Limb (tissue), 2 donors: Measurements from ENCODE around the gene SIRPA.
A peak's percentile ranks its signal among the peaks of the same experiment; 100 is the strongest.

Source experiments
- DNase-seq, 2 donors: peaks; one replicate each; pipeline ENCODE4 v3.0.0-alpha.2; 2016; ENCODE audit errors: extremely low spot score in 2 of 2

The SIRPA gene

DNA sequence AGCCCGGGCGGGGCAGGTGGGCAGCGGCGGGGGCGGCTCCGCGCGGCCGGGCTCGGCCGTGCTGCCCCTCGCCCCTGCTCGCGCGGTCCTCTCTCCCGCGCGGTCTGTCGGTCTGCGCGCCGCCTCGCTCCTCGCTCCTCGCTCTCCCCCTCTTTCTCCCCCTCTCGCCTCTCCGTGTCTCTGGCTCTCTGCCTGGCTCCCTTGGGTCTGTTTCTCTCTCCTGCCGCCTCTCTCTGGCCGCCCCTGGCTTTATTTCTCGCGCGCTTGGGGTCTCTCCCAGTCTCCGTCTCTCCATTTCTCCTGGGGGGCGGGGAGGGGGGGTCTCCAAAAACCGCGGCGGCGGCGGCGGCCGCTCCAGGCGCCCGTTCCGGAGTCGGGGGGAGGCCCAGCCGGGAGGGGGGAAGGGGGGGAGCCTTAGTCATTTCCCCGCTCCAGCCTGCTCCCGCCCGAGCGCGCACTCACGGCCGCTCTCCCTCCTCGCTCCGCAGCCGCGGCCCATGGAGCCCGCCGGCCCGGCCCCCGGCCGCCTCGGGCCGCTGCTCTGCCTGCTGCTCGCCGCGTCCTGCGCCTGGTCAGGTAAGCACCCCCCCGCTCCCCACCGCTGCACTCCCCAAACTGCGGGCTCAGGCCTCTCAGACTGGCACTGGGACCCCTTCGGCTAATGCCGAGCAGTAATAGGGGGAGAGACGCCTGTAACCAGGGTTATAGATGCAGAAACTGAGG lies at the start of gene SIRPA:
Gene SIRPA, plus strand, starts transcription at position 457 of the 723 bp plus-strand sequence. Its CDS starts 41 bp downstream, at position 498.
- peak; percentile 70 to 85 for DNase-seq

DNA sequence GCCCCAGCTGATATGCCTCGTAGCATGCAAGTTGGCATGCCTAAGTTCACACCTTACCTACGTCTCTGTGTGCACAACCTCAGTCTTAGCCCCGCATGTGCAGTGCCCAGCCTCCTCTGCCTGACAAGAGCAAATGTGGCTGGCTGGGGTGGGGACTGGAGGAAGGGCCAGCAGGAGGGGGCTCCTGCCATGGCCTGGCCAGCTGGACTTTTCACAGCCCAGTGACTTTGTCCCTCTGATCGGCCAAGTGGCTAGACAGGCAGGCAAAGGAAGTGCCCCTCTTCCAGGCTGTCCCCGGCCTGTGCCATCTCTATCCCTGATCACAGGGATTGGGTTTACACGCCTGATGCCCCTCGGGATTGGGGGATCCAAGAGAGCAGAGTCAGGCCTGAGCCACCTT lies 49.5 kb upstream of the SIRPA start:
- DNase-seq: no peak

DNA sequence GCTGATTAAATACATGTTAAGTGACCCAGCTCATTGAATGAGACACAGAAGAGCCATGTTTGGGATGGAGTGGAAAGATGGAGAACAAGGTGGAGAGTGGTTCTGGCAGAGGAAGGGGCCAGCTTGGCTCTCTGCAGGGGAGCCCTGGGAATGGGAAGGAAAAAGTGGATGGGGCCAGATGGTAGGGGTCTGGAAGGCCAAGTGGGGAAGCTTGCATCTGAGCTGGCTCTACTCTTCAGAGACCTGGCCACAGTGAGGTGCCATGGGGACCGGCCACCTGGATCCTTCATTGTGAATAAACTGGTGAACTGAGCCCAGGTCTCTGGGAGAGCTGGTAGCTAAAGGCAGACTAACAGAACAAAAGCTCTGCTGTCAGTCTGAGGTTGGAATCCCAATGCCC lies 48.9 kb upstream of the SIRPA start:
- DNase-seq: no peak

DNA sequence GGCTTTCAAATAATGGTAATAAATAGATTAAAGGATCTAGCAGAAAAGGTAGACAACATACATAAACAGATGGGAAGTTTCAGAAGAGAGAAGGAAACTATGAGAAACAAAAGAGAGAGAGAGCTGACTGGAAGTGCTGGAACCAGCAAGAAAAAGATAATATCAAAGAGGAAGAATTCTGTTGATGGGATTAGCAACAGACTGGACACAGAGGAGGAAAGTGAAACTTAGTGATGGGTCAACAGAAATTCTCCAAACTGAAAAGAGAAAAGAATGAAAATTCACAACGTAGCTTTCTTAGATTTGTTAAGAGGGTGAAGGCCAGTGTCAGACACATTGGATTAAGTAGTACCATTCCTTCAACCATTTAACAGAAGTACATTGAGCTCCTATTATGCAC lies 48.3 kb upstream of the SIRPA start:
- no peak for DNase-seq

DNA sequence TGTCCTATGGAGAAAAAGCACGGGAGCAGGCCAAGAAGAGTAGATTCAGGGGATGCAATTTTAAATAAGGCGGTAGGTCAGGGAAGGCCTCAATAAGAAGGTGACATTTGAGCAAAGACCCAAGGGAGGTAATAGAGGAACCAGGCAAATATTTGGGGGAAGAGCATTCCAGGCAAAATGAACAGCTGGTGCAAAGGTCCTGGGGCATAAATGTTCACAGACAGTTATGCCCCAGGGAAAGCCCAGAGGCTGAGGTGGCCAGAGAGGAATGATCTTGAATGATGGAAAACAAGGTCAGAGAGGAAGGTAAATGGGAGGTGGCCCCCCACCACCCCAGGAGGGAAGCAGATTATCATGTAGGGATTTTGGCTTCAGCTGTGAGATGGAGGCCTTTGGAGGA lies 47.4 kb upstream of the SIRPA start:
- no peak for DNase-seq

DNA sequence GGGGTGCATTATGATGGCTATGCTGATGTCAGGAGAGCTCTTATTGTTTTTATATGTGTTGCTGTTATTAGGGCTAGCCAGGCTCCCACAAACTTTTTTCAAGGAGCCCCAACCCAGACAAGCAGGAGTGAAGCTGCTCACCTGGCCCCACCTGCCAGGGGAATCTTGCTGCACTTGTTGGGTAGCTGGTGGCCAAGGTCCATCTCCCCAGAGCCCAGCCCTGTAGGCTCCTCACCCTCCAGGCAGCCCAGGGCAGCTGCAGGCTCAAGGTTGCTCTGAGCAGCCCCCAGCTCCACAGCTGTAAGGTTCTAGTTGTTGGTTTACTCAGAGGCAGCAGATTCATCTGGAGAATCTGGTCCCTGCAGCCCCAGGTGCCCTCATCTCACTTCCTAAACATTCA lies 46.8 kb upstream of the SIRPA start:
- DNase-seq: no peak

DNA sequence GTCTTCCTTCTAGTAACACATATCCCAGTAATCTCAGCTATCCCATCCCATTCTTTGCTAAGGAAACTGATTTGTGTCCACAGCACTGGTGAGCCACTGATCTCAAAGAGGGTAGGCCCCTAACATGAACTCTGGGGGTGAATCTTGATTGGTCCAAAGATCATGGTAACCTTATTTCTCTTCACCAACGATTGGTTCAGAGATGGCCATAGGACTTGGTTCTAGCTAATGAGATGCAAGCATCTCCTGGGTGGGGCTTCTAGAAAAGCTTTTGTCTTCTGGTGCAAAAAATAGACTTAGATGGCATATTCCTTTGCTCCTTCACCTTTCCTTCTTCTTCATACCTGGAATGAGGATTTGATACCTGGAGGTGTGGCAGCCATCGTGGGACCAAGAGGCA lies 43.8 kb upstream of the SIRPA start:
- DNase-seq: no peak

DNA sequence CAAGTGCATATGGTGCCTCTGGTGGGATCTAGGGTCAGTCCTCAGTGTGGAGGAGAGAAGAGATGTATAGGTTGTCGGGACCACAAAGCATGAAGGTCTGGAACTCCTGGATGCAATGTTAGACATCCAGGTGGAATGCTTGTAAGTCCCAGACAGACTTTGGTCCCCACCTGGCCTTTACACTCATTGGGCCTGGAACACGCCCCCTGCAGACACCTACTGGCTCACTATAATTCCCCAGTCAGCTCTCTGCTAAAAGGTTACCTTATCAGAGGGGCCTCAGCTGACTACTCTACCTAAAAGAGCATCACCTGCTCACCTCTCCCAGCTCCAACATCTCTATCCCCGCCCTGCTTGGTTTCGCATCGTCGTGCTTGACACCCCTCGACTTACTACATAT lies 41.7 kb upstream of the SIRPA start:
- DNase-seq: no peak

DNA sequence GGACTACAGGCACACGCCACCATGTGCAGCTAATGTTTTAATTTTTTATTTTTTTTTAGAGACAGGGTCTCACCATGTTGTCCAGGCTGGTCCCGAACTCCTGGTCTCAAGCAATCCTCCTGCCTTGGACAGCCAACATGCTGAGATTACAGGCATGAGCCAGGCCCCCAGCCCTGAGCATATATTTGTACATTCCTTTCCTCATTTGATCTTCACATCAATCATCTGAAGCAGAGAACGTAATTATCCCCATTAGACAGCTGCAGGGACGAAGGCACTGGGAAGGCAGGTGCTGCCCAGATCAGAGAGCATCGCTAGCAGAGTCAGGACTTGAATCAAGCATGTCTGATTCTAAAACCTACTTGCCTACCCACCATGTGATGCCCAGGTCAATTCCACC lies 41.0 kb upstream of the SIRPA start:
- no peak for DNase-seq

DNA sequence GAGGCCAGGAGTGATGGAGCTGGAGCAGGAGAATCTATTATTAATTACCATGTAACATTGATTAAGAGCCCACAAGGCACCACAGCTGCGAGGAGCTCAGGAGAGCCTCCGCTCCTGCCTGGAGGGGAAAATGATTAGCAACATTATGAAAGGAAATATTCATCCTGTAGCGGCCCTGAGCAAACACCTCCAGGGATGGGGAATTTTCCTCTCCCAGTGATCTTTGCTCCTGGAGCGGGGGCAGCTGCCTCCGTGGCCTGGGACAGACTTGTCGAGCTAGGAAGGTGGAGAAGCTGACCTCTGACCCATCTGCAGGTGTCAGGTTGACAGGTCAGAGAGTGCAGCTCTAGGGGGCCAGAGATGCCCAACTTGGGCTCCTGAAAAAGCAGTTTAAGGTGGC lies 40.1 kb upstream of the SIRPA start:
- no peak for DNase-seq

DNA sequence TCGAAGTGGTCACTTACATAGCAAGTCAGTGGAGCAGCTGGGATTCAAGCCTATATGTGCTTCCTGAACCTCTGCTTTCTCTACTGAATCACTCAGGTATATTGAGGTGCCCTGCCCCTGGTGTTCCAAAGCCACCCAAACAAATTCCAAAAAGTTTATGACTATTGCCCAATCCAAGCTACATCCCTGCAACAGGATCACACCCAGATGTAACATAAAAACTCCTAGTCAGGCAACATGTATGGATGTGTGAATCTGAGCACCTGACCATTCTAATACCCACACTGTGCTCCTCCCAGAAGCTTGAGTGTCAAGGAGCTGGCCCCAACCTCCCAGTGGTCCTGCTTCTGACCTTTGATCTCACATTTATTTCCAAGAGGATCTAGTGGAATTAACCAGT lies 39.5 kb upstream of the SIRPA start:
- DNase-seq: no peak

DNA sequence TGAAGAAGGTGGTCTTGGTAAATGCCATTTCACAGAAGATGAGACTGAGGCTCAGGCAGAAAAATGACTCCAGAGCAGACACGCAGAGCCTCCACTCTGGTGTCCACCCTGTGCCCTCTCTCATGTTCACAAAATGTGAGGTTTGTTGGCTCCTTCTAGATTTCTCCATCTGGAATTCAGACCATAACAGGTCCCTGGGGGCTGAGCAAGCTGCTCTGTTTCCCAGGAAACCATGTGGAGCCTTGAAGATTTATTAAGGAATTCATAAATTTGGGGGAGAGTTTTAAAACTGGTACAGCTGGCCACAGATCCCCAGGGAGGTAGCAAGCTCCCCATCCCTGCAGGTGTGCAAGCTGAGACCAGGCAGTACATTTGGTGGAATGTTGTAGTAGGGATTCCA lies 38.8 kb upstream of the SIRPA start:
- DNase-seq: no peak

DNA sequence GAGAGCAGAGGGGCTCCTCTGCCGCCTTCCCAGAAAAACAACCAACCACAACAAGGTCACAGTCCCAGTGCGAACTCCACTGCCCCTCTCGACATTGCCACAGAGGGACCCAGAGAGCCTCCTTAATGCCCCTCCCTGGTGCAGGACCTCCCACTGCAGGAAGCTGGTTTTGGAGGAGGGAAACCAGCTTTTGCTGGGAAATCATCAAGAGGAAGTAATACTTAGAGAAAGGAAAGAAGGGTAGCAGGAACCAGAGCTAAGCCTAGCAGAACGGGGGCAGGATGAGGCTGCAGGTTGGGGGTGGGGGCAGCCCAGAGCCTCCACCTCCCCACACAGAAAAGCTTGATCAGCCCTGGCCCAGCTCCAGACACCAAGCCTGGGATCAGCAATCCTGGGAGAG lies 37.7 kb upstream of the SIRPA start:
- no peak for DNase-seq

DNA sequence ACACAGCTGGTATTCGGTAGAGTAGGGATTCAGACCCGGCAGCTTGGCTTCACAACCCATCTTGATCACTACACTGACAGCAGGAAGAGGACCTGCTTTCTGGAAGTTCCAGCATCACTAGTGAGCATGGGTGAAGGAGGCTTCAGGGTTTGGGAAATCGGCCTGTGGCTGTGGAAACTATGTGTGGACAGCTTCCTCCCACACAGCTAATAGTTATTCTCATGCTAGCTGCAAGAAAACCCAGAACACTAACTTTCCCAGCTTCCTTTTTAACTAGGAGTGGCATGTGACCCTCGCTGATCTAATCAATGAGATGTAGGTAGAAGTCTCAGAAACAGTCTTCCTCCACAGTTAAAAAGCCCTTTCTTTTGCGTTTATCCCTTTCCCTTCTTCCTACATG lies 36.3 kb upstream of the SIRPA start:
- no peak for DNase-seq

DNA sequence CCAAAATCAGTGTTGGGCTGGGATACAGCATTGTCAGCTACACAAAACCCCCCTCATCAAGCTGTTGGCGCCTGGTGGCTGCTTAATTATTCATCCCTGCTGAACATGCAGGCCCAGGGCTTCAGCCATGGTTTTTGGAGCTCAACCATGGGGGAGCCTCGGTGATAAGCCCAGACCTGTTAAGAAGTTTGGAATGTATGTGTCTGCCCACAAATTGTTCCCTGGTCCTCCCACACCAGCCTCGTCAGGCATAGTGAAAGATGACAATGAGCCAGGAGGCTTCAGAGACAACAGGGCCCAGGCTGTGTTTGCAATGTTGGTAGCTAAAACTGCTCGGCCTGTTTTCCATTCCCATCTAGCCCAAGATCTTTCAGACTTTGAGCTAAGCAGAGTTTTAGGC lies 34.8 kb upstream of the SIRPA start:
- no peak for DNase-seq

DNA sequence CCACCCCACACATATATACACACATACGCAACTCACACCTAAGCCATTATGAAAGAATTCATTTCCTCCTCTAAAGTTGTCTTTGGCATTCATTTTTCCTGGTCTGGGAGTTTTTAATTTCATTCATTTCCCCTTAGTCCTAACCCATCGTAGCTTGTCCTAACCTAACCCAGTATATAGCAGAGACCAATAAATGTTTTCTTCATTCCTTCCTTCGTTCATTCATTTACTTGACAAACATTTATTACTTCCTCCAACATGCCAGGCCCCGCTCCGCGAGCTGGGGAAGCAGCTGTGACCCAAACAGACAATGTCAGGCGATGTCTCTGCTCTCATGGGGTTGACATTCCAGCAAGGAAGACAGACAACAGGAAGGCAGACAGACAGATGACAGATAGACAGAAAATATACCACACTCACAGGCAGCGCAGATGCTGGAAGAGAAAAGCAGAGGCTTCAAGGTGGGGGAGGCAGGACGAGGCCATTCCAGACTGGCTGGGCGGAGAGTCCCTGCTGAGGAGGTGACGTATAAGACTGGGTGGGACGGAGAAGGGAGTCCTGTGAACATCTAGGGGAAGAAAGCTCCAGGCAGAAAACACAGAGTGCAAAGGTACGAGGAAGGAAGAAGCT lies 33.7 kb upstream of the SIRPA start:
- peak; percentile 33 to 59 for DNase-seq

DNA sequence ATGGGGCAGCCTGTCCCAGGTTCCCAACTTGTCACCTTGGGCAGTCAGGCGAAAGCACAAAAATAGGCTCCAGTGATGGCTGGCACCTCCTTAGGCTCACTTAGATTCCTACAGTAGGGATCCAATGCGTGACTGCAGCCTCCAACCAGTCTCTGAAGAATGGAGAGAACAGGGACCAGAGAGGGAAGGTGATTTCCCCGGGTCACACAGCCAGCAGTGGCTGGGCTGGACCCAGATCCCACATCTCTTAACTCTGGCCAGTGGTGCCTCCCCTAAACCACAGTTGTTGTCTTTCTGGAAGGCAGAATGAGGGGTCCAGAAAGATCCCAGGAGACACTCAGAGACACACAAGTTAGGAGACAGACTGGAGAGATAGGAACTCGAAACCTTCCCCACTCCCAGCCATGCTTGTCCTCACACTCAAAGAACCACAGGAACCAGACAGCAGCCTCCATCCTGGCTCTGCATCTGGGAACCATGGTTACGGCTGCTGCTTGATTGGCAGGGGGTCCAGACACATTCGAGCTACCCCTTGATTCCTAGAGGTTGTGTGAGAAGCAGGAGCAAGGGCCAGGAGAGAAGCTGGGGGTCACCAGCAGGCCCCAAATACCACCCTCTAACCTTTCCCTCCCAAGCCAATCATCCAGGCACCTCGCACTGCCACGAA lies 33.1 kb upstream of the SIRPA start:
- DNase-seq: no peak

DNA sequence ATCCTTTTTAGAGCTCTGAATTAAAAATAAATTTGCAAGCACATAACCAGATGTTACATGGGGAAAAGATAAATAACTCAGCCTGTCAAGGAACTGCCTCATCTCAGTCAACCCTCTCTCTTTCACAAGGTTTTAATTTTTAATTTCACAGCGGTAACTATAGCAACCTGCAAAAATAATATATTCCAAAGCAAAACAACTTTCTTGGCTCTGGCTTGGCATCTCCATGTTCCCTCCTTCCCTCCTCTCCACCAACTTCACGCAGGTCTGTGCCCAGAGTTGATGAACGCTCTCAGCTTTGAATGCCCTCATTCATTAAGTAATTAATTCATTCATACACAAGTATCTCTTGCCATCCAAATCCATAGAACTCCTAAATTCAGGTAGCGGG lies 32.5 kb upstream of the SIRPA start:
- DNase-seq: peak in 1 of 2 donors; percentile 45

DNA sequence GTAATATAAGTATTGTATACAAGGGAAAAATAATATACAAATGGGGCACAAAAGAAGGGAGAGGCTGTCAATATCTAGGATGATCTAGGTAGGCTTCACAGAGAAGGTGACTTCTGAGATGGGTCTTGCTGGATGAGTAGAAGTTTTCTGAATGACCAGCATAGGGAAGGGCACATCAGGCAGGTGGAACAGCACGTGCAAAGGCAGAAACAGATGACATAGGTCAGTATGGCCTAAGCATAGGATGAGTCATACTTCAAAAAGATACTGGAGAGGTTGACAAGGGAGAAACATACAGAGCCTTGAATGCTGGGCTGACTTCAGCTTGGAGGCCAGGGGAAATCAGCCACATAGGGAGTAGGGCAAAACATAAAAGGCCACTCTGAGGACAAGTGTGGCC lies 31.9 kb upstream of the SIRPA start:
- DNase-seq: no peak

DNA sequence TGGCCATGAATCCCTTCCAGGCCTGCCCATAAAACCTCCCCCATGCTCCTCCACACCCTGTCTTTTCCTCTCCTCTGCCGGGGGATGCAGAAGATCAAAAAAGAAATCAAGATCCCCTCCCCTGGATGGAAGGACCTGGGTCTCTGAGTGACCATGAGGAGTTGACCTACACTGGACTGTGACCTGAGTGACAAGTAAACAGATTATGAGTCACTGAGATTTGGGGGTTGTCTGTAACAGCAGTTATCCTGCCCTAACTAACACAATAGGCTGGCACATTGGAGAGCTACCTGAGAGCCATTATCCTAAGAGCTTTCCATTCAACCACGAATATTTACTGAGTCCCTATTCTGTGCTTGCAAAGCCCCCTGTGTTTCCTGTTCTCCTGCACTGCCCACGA lies 28.4 kb upstream of the SIRPA start:
- no peak for DNase-seq

DNA sequence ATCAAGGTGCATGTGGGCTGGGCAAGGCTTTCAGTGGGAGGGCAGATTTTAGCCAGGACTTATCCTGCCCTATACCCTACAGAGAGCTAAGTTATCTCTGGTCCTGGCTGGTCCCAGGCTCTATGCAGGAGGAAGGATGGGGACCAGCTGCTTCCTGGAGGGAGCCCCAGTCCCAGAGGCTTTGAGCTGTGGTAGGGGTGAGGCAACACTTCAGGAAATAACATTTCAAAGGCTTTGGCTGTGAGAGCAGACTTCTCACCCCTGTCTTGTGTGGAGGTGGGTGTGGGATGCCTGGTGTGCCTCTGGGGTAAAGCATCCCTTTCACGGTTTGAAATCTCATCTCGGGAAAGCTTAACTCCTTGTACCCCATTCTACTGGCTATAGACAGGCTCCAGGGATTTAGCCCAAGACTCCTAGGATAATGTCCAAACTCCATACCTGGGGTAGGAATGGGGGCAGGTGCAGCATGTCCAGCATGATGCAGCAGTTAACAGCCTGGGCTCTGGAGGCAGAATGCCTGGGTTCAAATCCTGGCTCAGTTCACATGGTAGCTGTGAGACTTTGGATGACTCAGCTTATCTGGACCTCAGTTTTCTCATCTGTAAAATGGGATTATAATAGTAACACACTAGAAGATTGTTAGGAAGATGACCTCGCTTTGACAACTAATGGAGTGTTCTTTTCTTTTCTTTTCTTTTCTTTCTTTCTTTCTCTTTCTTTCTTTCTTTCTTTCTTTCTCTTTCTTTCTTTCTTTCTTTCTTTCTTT lies 27.5 kb upstream of the SIRPA start:
- no peak for DNase-seq

DNA sequence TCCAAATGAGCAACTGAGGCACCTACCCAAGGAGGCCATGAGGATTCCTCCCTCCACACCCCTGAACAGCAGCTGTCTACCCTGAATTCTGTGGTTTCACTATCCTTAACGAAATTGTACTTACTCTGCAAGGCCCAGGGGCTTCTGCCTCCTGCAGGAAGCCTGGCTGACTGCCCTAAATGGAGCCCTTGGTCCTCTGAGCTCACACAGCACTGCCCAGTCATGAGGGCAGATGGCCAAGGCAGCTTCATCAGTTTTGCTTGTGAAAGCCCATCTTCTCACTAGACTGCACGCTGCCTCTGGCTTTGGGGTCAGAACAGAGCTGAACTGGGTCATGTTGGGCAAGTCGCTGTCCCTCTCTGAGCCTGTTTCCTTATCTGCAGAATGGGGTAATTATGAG lies 26.4 kb upstream of the SIRPA start:
- no peak for DNase-seq
